OCI-LY1 (cell line): ENCODE data around the gene ZNF563.

Experiments used
- EZH2 ChIP-seq: fragments of 200-600 bp; sonication (generic), shearing (Covaris generic); IDR thresholded peaks from 2 replicates; pipeline ENCODE4 v1.8.0; 2017; ENCODE audit warnings: borderline replicate concordance, mixed run types, mild to moderate bottlenecking, antibody characterized with exemption, low read length, moderate library complexity, mixed read lengths
- TF ChIP-seq, protein P1 (sequence below): fragments of 200-600 bp; sonication (generic), shearing (Covaris generic); IDR thresholded peaks from 2 replicates; pipeline ENCODE4 v1.5.1; 2017; ENCODE audit warnings: mild to moderate bottlenecking, antibody characterized with exemption, low read length, moderate library complexity, mixed read lengths

- TF ChIP-seq, protein P1, sequence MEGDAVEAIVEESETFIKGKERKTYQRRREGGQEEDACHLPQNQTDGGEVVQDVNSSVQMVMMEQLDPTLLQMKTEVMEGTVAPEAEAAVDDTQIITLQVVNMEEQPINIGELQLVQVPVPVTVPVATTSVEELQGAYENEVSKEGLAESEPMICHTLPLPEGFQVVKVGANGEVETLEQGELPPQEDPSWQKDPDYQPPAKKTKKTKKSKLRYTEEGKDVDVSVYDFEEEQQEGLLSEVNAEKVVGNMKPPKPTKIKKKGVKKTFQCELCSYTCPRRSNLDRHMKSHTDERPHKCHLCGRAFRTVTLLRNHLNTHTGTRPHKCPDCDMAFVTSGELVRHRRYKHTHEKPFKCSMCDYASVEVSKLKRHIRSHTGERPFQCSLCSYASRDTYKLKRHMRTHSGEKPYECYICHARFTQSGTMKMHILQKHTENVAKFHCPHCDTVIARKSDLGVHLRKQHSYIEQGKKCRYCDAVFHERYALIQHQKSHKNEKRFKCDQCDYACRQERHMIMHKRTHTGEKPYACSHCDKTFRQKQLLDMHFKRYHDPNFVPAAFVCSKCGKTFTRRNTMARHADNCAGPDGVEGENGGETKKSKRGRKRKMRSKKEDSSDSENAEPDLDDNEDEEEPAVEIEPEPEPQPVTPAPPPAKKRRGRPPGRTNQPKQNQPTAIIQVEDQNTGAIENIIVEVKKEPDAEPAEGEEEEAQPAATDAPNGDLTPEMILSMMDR, result no peak
- TF ChIP-seq EZH2, result no peak
Observed at GRCh38 chr19:12331211-12331941, 2.1 kb downstream of the ZNF563 start.
